Anterior cingulate cortex (tissue), 58 donors: ENCODE results near the gene SHBG.
"Not testable (repeated sequence)": the region's sequence is repeated elsewhere in the genome, so short reads cannot be mapped to it uniquely, and the experiment has no call there.

Source experiments
- DNase-seq, 58 donors: peaks; one replicate each; lab custom pipeline; 2025; lab: John Stamatoyannopoulos, UW

Gene SHBG, protein sequence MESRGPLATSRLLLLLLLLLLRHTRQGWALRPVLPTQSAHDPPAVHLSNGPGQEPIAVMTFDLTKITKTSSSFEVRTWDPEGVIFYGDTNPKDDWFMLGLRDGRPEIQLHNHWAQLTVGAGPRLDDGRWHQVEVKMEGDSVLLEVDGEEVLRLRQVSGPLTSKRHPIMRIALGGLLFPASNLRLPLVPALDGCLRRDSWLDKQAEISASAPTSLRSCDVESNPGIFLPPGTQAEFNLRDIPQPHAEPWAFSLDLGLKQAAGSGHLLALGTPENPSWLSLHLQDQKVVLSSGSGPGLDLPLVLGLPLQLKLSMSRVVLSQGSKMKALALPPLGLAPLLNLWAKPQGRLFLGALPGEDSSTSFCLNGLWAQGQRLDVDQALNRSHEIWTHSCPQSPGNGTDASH

DNA sequence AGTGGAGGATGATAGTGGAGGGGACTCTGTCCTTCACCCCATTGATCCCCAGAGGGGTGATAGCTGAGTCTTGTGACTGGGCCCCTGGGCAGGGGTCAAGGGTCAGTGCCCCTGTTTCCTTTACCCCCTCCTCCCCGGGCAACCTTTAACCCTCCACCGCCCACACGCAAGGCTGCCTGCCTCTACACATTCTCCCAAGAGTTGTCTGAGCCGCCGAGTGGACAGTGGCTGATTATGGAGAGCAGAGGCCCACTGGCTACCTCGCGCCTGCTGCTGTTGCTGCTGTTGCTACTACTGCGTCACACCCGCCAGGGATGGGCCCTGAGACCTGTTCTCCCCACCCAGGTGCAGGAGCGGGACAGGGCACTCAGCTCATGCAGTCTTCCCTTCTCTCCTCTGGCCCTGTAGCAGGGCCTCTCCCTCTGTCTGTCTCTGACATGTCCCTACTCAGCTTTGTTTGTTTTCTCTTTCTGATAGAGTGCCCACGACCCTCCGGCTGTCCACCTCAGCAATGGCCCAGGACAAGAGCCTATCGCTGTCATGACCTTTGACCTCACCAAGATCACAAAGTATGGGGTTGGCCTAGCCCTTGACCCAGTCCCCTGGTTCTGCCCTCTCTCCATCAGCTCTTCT, at the start of gene SHBG:
SHBG (plus strand) TSS at position 197 of the 633 bp plus-strand sequence; CDS start at position 235, 38 bp downstream.
- DNase-seq = no peak

DNA sequence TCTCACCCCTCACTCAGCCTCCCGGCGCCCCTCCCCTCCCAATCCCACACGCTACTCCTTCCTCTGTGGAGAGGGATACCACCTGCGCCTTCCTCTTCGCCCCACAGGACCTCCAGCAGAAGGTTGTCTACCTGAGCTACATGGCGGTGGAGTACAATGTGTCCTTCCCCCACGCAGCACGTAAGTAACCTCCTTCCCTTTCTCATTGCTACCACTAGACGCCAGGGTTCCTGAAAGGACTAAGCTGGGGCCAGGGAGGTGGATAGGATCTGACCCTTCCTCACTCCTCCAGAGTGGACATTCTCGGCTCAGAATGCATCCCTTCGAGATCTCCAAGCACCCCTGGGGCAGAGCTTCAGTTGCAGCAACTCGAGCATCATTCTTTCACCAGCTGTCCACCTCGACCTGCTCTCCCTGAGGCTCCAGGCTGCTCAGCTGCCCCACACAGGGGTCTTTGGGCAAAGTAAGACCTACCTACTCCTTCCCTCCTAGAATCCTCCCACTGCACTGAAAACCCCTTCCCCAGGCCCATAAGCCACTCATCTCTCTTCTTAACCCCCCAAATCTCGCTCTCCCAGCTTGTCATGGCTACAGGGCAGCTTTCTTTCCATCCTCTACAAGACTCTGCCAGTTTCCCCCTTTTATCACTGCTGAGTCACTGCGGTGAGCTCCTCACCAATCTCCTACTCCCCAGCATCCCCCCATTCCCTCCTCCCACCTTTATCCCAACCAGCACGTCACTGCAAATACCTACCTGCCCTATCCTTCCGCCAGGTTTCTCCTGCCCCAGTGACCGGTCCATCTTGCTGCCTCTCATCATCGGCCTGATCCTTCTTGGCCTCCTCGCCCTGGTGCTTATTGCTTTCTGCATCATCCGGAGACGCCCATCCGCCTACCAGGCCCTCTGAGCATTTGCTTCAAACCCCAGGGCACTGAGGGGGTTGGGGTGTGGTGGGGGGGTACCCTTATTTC, 49.0 kb upstream of the SHBG start:
- DNase-seq = no peak

DNA sequence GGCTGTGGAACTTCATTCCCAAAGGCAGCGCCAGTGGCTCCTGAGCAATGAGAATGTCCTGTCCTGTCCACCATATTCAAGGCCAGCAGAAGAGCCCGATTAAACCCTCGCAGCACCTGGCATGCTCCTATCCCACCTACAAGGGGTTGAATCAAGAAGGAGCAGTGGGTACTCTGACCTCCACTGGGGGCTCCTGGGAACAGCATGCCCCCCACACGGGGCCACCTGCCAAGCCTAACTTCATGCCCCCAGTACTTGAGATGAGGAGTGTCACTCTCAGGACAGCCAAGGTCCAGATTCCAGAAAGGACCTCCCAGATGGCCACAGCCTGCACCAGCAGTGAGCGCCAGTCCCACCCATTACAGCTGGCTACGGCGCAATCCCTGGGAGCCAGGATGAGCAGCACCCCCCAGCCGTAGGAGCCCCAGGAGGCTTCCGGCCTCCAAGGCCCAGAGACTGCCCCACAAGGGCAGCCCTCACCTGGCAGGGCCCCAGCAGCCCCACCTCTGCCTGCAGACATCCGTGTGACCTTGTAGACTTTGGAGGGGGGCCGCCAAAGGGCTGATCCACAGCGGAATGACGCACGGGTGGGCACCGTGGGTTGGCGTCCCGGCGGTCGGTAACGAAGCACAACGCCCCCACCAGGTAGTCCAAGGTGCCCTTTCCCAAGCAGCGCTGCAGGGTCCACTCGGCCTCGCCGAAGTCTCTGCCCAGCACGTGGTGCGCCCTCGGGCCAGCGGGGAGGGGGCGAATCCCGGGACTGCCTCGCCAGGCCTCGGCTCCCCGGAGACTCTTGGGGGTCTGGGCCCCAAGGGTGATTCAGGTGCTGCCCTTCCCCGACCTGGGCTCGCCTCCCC, 47.3 kb upstream of the SHBG start:
- DNase-seq = peak in 4 of 58 donors; percentile 43 to 52 (median 48)

DNA sequence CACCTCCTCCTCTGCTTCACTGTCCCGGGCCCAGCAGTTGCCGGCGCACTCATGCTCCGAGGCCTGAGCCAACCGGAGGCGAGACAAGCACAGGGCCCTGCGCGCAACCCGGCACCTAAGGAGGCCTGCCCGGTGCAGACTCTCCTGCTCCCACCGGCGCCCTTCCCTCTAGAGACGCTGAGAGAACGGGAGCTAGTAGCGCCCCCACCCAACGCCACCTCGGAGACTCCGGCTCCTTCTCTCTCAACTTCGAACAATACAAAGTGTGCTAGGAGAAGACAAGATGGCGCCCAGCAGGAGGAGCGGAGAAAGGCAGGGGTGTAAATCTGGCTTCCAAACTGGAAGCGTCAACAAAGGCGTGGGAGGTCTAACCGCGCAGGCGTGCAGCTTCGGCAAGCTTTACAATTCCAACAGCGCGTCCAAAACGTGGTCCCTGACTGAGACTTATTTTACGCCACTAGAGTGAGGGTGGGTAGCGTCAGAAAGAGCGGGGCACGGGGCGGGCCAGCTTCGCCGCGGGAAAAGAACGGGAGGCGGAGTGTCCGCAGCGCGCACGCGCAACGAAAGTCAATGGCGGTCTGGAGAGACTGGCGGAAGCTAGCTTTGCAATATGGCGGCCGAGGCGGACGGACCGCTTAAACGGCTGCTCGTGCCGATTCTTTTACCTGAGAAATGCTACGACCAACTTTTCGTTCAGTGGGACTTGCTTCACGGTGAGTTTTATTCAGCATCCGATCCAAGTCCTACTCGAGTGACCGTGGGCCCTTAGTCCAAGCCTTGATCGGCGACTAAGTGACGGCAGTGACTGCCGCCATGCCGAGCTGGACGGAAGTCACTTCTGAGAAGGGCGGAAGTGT, 46.5 kb upstream of the SHBG start, which contains the start of gene MPDU1:
MPDU1 (plus strand) TSS at position 600 of the 857 bp plus-strand sequence; CDS start at position 611, 11 bp downstream.
- peak; percentile 75 to 100 (median 96) for DNase-seq

DNA sequence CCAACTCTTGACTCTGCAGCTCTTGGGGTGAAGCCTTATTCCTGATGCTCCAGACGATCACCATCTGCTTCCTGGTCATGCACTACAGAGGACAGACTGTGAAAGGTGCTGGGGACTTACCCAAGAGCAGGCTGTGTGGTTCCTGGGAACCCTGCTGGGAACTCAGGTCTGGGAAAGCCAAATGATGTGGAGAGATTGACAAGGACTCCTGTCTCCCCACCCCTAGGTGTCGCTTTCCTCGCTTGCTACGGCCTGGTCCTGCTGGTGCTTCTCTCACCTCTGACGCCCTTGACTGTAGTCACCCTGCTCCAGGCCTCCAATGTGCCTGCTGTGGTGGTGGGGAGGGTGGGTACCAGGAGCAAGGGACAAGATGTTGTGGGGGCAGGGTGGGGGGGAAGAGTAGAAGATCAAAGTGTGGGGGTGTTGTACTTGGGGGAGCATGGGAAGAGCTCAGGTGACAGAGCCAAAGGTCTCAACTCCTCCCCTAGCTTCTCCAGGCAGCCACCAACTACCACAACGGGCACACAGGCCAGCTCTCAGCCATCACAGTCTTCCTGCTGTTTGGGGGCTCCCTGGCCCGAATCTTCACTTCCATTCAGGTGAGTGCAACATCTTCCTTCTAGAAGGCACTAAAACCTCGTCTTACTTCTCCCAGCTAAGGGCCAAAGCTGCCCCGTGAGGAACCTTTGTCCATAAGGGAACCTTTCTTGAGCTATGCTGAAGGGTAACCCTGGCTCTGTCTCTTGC, 43.1 kb upstream of the SHBG start:
- DNase-seq = no peak

DNA sequence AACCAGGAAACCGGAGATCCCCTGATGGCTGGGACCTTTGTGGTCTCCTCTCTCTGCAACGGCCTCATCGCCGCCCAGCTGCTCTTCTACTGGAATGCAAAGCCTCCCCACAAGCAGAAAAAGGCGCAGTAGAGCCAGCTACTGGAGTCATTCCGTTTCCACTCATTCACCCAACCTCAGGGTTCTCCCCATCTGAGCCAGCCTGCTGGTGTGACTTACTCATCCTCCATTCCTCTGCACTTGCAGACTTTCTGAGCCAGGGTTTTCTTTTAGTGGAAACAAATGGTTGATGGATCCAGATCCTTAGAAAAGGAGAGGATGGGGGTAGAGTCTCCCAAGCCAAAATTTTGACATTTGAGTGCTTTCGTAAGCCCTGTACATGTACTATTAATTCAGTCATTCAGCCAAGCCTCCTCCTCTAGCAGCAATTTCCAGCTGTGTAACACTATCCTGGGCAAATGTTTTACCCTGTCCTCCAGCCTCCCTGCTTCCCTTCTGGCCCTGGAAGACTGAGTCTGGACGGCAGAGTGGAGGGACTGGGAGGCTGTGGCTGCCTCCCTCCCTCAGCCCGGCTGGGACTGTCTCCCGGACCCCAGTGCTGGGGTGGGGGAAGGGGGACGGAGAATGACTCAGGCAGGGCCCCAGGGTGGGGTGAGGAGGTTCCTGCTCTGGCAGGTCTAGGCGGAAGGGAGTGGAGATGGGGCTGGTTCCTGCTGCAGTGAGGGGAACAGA, 42.3 kb upstream of the SHBG start:
- DNase-seq = peak in 5 of 58 donors; percentile 15 to 40 (median 21)

DNA sequence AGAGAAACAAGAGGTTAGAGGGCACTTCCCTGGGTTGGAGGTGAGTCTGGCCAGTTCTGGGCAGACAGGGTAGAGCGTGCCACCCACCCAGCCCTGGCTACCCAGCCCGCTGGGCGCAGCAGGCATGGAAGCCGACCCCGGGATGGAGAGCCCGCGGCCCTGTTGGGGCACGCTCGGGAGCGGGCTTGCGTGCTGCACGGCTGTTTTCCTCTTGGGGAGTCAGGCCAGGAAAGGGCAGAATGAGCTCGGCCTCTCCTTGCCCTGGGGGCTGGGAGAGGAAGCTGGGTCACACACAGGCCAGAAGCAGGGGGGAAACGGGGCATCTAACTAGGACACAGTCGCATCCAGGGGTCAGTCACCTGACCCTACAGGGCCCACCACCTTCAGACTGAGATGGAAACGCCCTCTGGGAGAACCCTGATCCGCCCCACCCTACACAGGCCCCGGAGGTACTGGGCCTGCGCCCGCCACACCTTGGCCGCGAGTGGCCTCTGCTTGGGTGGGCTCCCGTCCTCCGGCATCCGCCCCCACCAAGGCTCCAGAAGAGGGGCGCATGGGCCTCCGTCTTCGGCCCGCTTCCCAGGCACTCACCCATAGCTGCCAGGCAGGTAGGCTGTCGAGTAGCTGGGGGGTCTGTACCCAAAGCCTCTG, 41.3 kb upstream of the SHBG start:
- peak in 1 of 58 donors; percentile 21 for DNase-seq

DNA sequence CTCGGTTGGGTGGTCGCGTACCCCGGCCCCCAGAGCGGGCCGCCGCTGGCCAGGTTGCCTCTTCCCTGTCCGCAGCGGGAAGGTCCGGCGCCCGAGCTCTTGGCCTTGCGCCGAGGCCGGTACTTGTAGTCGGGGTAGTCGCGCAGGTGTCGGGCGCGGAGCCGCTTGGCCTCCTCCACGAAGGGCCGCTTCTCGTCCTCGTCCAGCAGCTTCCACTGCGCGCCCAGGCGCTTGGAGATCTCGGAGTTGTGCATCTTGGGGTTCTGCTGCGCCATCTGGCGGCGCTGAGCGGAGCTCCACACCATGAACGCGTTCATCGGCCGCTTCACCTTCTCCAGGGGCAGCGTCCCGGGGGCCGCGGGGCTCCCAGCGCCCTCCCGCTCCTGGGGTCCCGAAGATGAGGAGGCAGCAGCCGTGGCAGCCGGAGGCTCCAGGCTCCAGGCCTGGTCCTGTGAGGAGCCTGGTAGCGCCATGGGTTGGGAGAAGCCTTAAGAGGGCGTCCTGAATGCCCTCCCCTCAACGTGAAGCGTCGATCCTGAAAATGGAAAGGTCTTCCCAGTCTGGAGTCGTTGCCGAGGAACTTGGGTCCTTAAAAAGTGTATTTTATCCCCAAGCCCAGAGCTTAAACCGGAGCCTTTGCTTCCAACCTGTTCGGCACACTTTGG, 40.6 kb upstream of the SHBG start:
- DNase-seq = peak in 55 of 58 donors; percentile 35 to 90 (median 70)

DNA sequence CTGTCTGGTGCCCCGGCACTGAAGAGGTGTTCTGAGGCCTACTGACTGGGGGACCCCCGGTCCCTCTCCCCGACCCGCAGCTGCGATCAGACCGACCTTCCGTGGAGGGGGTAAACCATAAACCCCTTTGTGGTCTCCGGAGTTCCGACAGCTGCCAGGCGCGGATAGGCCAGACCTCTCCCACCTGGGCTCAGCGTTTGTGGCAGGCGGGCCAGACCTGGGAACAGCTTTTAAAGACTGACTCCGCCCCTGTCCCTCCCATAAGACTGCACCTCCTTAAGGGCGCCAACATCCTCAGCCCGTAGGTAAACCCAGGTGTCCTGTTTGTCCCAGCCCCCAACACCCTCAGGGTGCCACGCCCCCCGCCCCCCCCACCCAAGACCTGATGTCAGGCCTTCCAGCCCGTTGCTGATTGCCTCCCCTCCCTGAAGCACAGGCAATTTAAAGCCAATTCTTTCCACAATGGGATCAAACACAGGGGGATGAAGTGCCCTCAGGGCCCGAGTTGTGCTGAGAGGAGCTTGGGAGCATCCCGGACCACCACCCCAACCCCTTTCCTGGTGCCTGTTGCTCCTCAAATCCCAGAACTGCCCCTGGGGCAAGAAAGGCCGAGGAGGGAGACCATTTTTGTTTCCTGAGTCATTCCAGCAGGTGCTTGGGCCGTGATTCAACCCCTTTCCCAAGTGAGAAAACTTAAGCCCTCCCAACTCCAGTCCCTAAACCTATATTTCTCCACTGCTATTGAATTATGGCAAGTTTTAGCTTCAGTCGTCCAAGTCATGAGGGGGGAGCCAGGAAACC, 39.8 kb upstream of the SHBG start, which contains the start of gene SOX15:
SOX15 (minus strand) TSS at position 204 of the 801 bp plus-strand sequence. CDS start 418 bp downstream, outside the sequence.
- no peak for DNase-seq

DNA sequence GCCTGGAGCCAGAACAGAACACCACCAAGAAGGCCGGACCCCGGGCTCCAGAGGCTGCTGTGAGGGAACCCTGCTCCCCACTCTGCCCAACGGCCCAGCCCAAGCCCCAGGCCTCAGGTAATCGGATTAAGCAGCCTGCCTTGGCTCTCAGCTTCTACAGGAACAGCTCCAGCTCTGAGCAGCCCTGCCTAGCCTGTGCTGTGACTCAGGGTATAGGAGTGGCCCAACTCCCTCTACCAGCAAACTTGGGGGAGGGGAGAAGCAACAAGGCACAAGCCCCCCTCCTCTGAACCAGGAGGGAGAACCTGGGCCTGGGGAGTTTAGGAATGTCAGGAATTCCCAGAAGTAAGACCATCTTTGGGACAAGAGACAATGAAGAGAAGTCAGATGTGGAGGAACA, 39.2 kb upstream of the SHBG start:
- DNase-seq = no peak

DNA sequence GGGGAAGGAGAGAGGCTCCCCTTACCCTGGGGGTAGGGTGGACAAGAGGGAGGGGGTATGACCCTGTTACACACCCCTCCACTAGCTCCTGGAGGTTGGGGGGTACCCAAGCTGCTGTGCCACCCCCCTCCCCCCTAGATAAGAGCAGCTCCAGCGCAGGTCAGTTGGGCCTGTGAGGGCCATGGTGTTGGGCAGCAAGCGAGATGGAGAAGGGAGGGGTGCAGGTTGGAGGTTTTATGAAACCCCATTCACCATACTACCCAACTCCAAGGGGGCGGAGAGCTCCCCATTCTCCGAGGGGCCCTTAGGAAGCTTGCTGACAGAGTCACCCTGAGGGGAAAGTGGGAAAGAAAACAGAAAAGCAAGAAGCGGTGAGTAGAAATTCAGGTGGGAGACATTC, 38.3 kb upstream of the SHBG start:
- no peak for DNase-seq

DNA sequence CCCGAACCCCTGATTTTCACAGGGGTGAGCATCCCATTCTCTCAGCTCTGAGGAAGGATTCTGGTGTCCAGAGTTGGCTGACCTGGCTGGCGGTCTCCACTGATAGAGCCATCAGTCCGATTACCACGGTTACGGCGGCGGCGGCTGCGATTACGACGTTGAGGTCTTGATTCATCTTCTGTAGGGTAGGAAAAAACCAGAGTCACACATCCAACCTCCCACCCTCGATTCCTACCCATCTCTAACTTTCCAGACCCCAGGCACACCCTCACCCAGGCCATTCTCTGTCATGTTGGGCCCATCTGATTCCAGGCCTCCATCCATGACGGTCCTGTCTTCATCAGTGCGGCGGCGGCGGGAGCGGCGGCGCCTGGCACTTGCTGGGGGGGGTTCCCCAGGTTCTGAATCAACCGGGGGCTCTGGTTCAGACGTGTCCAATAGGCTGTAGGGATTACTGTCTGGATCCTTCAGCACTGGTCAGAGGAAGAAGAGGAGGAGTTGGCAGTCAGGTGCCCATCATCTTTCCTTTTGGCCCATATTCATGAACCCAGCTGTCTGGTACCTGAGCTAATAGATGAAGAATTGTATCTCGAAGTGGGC, 37.4 kb upstream of the SHBG start:
- no peak for DNase-seq

DNA sequence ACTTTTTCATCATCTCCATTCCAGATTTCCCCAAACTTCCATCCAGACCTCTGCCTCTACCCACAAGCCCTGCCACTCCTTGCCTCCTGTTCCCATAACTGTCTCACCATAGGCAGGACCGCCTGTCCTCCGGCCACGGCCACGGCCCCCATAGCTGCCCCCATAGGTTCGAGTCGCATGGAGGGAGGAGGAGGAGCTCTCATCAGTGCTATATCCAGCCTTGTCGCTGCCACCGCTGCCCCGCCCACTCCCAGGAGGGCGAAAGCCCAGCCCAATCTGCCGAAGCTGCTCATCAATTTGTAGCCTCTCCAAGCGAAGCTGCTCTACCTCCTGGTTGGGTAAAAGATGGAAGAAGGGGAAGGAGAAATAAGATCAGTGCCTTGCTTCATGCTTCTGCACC, 36.6 kb upstream of the SHBG start:
- peak in 1 of 58 donors; percentile 18 for DNase-seq

DNA sequence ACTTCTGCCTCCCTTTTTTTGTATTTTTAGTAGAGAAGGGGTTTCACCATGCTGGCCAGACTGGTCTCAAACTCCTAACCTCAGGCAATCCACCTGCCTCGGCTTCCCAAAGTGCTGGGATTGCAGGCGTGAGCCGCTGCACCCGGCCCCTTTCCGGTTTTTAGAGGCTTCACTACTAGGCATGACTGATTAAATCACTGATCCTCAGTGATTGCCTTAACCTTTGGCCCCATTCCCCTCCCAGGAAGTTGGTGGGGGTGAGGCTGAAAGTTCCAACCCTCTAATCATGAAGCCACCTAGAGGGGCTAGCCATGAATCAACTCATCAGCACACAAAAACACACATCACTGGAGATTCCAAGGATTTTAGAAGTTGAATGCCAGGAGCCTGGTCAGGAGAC, 32.4 kb upstream of the SHBG start:
- DNase-seq = not testable (repeated sequence)

DNA sequence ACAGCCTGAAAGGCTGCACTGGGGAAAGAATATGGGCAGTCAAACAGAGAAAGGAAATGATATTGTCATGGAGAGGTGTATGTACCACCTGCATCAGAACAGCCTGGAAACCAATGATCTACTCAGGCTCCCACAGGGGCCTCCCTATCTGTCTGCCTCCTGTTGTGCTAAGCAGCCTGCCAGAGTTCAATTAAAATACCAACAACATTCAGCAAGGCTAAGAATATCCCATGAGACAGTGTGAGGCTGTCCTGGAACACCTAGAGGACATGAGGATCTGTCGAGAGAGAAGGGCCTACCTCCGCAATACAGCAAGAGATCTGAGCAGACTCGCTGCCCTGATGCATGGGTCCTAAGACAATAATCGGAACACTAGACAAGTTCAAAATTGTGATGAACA, 23.7 kb upstream of the SHBG start:
- no peak for DNase-seq
